GM12872 (cell line): ENCODE measurements around the gene MYLK.

Source experiments
- CTCF ChIP-seq: IDR thresholded peaks from 3 replicates; pipeline ENCODE4 v1.5.1; 2011; ENCODE audit warnings: low read depth, mild to moderate bottlenecking, low read length, moderate library complexity; ENCODE audit not compliant: insufficient read depth

MYLK gene

GRCh38 chr3:123773681-123774431, 110.3 kb downstream of the MYLK start:
- TF ChIP-seq CTCF, result no peak

- no peak for TF ChIP-seq CTCF
Observed at GRCh38 chr3:123769356-123769743, 114.8 kb downstream of the MYLK start.

GRCh38 chr3:123768480-123769355, 115.4 kb downstream of the MYLK start:
- no peak for TF ChIP-seq CTCF

- no peak for TF ChIP-seq CTCF
Observed at GRCh38 chr3:123767564-123768292, 116.4 kb downstream of the MYLK start.

- TF ChIP-seq CTCF, result no peak
Observed at GRCh38 chr3:123767009-123767372, 117.1 kb downstream of the MYLK start.

- TF ChIP-seq CTCF, result no peak
Observed at GRCh38 chr3:123766193-123767008, 117.7 kb downstream of the MYLK start.
